AG09319 (cell line): ENCODE measurements around the gene CHSY3.
A peak's percentile ranks its signal among the peaks of the same experiment; 100 is the strongest.

Experiments
- DNase-seq: peaks from one replicate; pipeline ENCODE4 v3.0.0-alpha.2; 2010; ENCODE audit warnings: low read depth; ENCODE audit errors: extremely low read depth
- CTCF ChIP-seq: IDR thresholded peaks from 2 replicates; pipeline ENCODE4 v1.5.1; 2011; ENCODE audit warnings: low read depth, mild to moderate bottlenecking, inconsistent platforms, low read length, moderate library complexity

CHSY3 gene

GRCh38 chr5:130099008-130099407 lies 194.7 kb downstream of the CHSY3 start:
- no peak for TF ChIP-seq CTCF
- DNase-seq = no peak

GRCh38 chr5:130102375-130102774 lies 198.1 kb downstream of the CHSY3 start:
- no peak for DNase-seq
- TF ChIP-seq CTCF = no peak

- TF ChIP-seq CTCF = no peak
- no peak for DNase-seq
These were observed 198.7 kb downstream of the CHSY3 start for GRCh38 chr5:130102960-130103359.

- TF ChIP-seq CTCF = no peak
- no peak for DNase-seq
These were observed 200.8 kb downstream of the CHSY3 start for GRCh38 chr5:130104895-130105688.

- no peak for TF ChIP-seq CTCF
- no peak for DNase-seq
These were observed 202.2 kb downstream of the CHSY3 start for GRCh38 chr5:130106480-130106879.

GRCh38 chr5:130109152-130109551 lies 204.9 kb downstream of the CHSY3 start:
- peak; percentile 66 for TF ChIP-seq CTCF
- DNase-seq = no peak

GRCh38 chr5:130110328-130110727 lies 206.1 kb downstream of the CHSY3 start:
- TF ChIP-seq CTCF = no peak
- no peak for DNase-seq
